Activated CD4-positive, alpha-beta T cell treated with anti-CD3 and anti-CD28 coated beads, Interleukin-2, amount 10 ng/mL, durations not matched to agents 24 days and 14 days (primary cell): ENCODE results near the gene KRTAP4-9. TPM values are rescaled to one million over a fixed set of nuclear protein-coding genes. Genes with fewer than 3 reads are reported as not detected.

Experiments used
- total RNA-seq: library from RNA; stranded (reverse); gene quantifications from 2 replicates; pipeline ENCODE4 v1.2.3, GENCODE V29; 2022

The KRTAP4-9 gene
- total RNA-seq, 1 donor from 2014 or later: not detected

Other genes with a start within 250 kb of the KRTAP4-9 start
- gene KRT12, start 238.2 kb upstream of the KRTAP4-9 start, total RNA-seq: not detected in 2 replicates
- not detected in 2 replicates for gene KRT20, start 220.1 kb upstream of the KRTAP4-9 start, total RNA-seq
- not detected in 2 replicates for gene KRT23, start 167.7 kb upstream of the KRTAP4-9 start, total RNA-seq
- gene KRT39, start 138.4 kb upstream of the KRTAP4-9 start, total RNA-seq: not detected in 2 replicates
- not detected in 2 replicates for gene KRT40, start 121.1 kb upstream of the KRTAP4-9 start, total RNA-seq
- not detected in 2 replicates for gene KRTAP3-3, start 111.2 kb upstream of the KRTAP4-9 start, total RNA-seq
- gene KRTAP3-2, start 105.5 kb upstream of the KRTAP4-9 start, total RNA-seq: not detected in 2 replicates
- gene KRTAP3-1, start 96.3 kb upstream of the KRTAP4-9 start, total RNA-seq: not detected in 2 replicates
- not detected in 2 replicates for gene KRTAP1-5, start 78.2 kb upstream of the KRTAP4-9 start, total RNA-seq
- gene KRTAP1-4, start 75.2 kb upstream of the KRTAP4-9 start, total RNA-seq: not detected in 2 replicates
- gene KRTAP1-3, start 70.5 kb upstream of the KRTAP4-9 start, total RNA-seq: not detected in 2 replicates
- not detected in 2 replicates for gene KRTAP1-1, start 63.9 kb upstream of the KRTAP4-9 start, total RNA-seq
- gene KRTAP2-1, start 58.1 kb upstream of the KRTAP4-9 start, total RNA-seq: not detected in 2 replicates
- gene KRTAP2-2, start 50.2 kb upstream of the KRTAP4-9 start, total RNA-seq: not detected in 2 replicates
- not detected in 2 replicates for gene KRTAP2-3, start 45.3 kb upstream of the KRTAP4-9 start, total RNA-seq
- not detected in 2 replicates for gene KRTAP2-4, start 39.5 kb upstream of the KRTAP4-9 start, total RNA-seq
- gene KRTAP4-7, start 21.2 kb upstream of the KRTAP4-9 start, total RNA-seq: not detected in 2 replicates
- not detected in 2 replicates for gene KRTAP4-8, start 7.2 kb upstream of the KRTAP4-9 start, total RNA-seq
- gene KRTAP4-16, start 3.2 kb upstream of the KRTAP4-9 start, total RNA-seq: not detected in 2 replicates
- not detected in 2 replicates for gene KRTAP4-11, start 13.0 kb downstream of the KRTAP4-9 start, total RNA-seq
- gene KRTAP4-12, start 18.8 kb downstream of the KRTAP4-9 start, total RNA-seq: not detected in 2 replicates
- not detected in 2 replicates for gene KRTAP4-6, start 35.2 kb downstream of the KRTAP4-9 start, total RNA-seq
- gene KRTAP4-5, start 44.4 kb downstream of the KRTAP4-9 start, total RNA-seq: not detected in 2 replicates
- not detected in 2 replicates for gene KRTAP4-4, start 55.4 kb downstream of the KRTAP4-9 start, total RNA-seq
- not detected in 2 replicates for gene KRTAP4-3, start 62.8 kb downstream of the KRTAP4-9 start, total RNA-seq
- gene KRTAP4-2, start 72.8 kb downstream of the KRTAP4-9 start, total RNA-seq: not detected in 2 replicates
- not detected in 2 replicates for gene KRTAP4-1, start 79.5 kb downstream of the KRTAP4-9 start, total RNA-seq
- not detected in 2 replicates for gene KRTAP9-1, start 84.5 kb downstream of the KRTAP4-9 start, total RNA-seq
- not detected in 2 replicates for gene KRTAP9-2, start 121.3 kb downstream of the KRTAP4-9 start, total RNA-seq
- not detected in 2 replicates for gene KRTAP9-3, start 127.1 kb downstream of the KRTAP4-9 start, total RNA-seq
- gene KRTAP9-8, start 132.6 kb downstream of the KRTAP4-9 start, total RNA-seq: not detected in 2 replicates
- gene KRTAP9-4, start 144.3 kb downstream of the KRTAP4-9 start, total RNA-seq: not detected in 2 replicates
- not detected in 2 replicates for gene KRTAP9-9, start 150.0 kb downstream of the KRTAP4-9 start, total RNA-seq
- gene KRTAP9-6, start 160.0 kb downstream of the KRTAP4-9 start, total RNA-seq: not detected in 2 replicates
- gene KRTAP9-7, start 170.3 kb downstream of the KRTAP4-9 start, total RNA-seq: not detected in 2 replicates
- gene KRTAP29-1, start 197.5 kb downstream of the KRTAP4-9 start, total RNA-seq: not detected in 2 replicates
- not detected in 2 replicates for gene KRTAP16-1, start 203.9 kb downstream of the KRTAP4-9 start, total RNA-seq
- not detected in 2 replicates for gene KRTAP17-1, start 210.3 kb downstream of the KRTAP4-9 start, total RNA-seq
- gene KRT33A, start 245.4 kb downstream of the KRTAP4-9 start, total RNA-seq: not detected in 2 replicates